Activated T-cell treated with anti-CD3 and anti-CD28 coated beads, Interleukin-2, amount 50 U/mL, for 4 hours (primary cell): ENCODE measurements around the gene NAPEPLD. TPM values are rescaled to one million over a fixed set of nuclear protein-coding genes. Genes with fewer than 3 reads are reported as not detected.
"Not testable (repeated sequence)": the region's sequence is repeated elsewhere in the genome, so short reads cannot be mapped to it uniquely, and the experiment has no call there.

Source experiments
- ATAC-seq, 2 donors: fragments of 200-7000 bp; cut with Tn5 transposase; one replicate each; pipeline ENCODE4 v1.10.0; 2021
- DNase-seq: peaks from one replicate; pipeline ENCODE4 v3.0.0-alpha.2; 2020
- H3K27me3 Mint-ChIP-seq: one replicate; pipeline ENCODE4 v1.8.0; 2021; ENCODE audit warnings: low read depth, mixed read lengths
- H3K36me3 Mint-ChIP-seq: one replicate; pipeline ENCODE4 v1.8.0; 2022; ENCODE audit warnings: mixed read lengths; ENCODE audit not compliant: insufficient read depth
- H3K4me1 Mint-ChIP-seq: one replicate; pipeline ENCODE4 v1.8.0; 2021; ENCODE audit warnings: low read depth, mixed read lengths
- H3K4me3 Mint-ChIP-seq: one replicate; pipeline ENCODE4 v1.8.0; 2021; ENCODE audit warnings: mild to moderate bottlenecking, moderate library complexity, mixed read lengths
- H3K9me3 Mint-ChIP-seq: one replicate; pipeline ENCODE4 v1.8.0; 2021; ENCODE audit warnings: mixed read lengths
- total RNA-seq, 3 donors: library from RNA; stranded (reverse); gene quantifications; one replicate each; pipeline ENCODE4 v1.2.1, GENCODE V29; 2021

NAPEPLD gene
- total RNA-seq, 3 donors from 2014 or later: 4.7 to 8.0 (median 5.5) TPM

DNA sequence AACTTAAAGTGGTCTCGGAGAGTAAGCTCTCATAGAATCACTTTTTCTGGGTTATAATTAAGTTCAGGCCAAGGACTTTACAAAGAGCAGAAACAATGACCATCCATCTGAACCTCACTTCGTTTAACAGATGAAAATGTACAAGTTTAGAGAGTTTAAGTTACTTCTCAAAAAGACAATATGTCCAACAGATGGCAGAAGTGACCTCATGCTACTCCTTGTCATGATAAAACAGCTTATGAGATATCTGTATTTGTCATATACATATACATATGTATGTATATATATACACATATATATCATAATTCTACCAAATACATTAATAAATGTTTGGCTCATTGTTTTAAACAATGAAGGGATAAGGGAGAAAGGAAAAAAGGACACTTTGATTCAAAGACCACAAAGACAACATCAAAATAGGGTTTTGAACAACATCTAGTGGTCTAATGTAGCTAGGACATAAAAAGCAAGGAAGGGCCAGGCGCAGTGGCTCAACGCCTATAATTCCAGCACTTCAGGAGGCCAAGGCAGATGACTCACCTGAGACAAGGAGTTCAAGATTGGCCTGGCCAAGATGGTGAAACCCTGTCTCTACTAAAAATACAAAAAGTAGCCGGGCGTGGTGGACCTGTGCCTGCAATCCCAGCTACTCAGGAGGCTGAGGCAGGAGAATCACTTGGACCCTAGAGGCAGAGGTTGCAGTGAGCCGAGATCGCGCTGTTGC lies 17.8 kb downstream of the NAPEPLD start:
- Mint-ChIP-seq H3K4me3 (no peak overlapping the region), H3K4me1 (peaks cover 12% of the 10 kb centered on the region), H3K9me3 (no peaks in the 10 kb centered on the region), H3K27me3 (no peaks in the 10 kb centered on the region), H3K36me3 (peaks cover 25% of the 10 kb centered on the region)
- no peak for ATAC-seq
- no peak for DNase-seq

DNA sequence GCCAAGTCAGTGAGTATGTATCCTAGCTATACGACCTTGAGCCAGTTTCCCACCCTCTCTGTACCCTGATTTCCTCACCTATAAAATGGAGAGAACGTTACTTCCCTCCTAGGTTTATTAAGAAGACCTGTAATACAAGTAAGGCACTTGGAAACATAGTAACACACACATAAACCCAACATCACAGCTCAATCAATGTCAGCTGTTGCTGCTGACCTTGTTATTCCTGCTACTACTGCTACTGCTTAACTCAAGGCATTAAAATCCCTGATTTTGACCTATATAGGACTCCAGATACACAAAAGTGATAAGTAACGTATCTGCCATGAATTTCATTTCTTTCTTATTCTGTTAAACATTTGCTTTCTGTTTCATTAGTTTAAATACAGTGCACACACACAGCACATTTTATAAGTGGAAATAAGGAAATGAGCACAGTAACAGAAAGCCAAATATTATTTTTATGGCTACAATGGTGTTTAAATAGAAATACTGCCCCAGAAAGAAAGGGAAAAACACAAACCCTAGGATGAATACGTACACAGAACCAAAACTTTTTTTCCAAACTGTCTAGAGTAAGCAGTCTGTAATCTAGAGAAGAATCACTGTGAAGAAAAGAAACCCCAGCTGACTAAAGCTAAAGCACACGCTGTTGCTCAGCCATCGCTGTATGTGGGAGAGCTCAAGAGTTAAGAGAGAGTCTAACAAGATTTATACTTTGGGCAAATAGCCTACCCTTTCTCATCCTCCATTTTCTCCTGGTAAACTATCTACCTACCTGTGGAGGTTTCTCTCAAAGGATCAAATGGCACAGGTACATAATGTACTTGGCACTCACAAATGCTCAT lies 19.0 kb downstream of the NAPEPLD start:
- Mint-ChIP-seq H3K4me3 (no peak overlapping the region), H3K36me3 (peaks cover 27% of the 10 kb centered on the region), H3K9me3 (no peaks in the 10 kb centered on the region), H3K27me3 (no peaks in the 10 kb centered on the region), H3K4me1 (peaks cover 12% of the 10 kb centered on the region)
- ATAC-seq: no peak
- DNase-seq: no peak

DNA sequence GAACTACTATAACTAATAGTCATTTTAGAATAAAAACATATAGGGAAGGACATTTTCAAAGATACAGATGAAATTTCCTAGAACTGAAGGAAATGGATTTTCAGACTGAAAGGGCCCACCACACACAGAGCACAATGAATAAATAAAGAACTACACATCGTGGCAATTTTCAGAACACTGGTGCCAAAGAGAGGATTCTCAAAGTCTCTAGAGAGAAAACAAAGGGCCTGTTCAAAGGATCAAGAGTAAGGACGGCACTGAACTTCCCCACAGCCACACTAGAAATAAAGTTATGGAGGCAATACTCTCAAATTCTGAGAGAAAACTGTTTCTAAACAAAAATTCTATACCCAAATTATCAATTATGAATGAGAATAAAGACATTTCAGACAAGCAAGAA lies 21.9 kb downstream of the NAPEPLD start:
- H3K4me1 Mint-ChIP-seq: peaks cover 5% of the 10 kb centered on the region
- no peak for DNase-seq
- no peak overlapping the region for H3K4me3 Mint-ChIP-seq
- H3K36me3 Mint-ChIP-seq: peaks cover 31% of the 10 kb centered on the region
- ATAC-seq: no peak
- no peaks in the 10 kb centered on the region for H3K27me3 Mint-ChIP-seq
- H3K9me3 Mint-ChIP-seq: no peaks in the 10 kb centered on the region

DNA sequence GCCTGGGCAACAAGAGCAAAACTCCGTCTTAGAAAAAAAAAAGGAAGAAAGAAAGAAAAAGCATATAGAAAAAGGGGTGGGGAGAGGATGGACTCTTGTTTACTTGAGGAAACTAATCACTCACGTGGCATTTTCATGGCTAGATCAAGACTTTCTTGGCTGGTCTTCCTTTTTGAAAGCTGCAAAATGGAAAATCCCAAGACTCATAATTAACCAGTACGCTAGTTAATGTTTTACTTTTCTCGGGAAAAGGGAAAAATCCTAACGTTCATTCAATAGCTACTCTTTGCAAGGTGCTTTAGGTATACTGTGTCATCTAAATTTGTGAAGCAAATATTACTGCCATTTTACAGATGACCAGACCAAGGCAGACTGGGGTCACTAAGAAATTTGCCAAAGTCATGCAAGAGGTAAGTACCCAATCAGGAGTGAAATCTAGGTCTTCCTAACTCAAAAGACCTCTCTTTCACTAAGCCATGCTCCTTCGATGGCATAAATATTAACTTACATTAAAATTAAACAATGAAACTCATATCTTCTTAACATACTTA lies 24.4 kb downstream of the NAPEPLD start:
- no peaks in the 10 kb centered on the region for H3K4me1 Mint-ChIP-seq
- DNase-seq: no peak
- no peak overlapping the region for H3K4me3 Mint-ChIP-seq
- peaks cover 47% of the 10 kb centered on the region for H3K36me3 Mint-ChIP-seq
- no peak for ATAC-seq
- no peaks in the 10 kb centered on the region for H3K9me3 Mint-ChIP-seq
- no peaks in the 10 kb centered on the region for H3K27me3 Mint-ChIP-seq

DNA sequence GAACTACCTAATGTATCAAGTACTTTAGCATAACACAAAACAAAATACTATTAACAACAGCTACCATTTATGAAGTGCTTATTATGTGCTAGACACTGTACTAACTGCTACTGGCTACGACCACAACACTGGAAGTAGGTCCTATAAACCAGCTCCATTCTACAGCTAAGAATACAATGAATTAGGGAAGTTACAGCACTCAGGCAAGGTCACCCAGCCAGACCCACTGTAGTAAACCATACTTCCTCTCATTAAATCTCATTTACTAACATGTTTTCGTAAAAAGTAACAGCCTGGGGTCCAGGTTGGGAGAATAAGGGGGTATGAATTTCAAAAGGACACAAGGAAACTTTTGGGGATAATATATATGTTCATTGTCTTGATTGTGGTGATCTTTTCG lies 25.4 kb downstream of the NAPEPLD start:
- Mint-ChIP-seq H3K27me3 (no peaks in the 10 kb centered on the region), H3K4me3 (no peak overlapping the region), H3K9me3 (no peaks in the 10 kb centered on the region), H3K4me1 (no peaks in the 10 kb centered on the region), H3K36me3 (peaks cover 49% of the 10 kb centered on the region)
- ATAC-seq (no peak), DNase-seq (no peak)

DNA sequence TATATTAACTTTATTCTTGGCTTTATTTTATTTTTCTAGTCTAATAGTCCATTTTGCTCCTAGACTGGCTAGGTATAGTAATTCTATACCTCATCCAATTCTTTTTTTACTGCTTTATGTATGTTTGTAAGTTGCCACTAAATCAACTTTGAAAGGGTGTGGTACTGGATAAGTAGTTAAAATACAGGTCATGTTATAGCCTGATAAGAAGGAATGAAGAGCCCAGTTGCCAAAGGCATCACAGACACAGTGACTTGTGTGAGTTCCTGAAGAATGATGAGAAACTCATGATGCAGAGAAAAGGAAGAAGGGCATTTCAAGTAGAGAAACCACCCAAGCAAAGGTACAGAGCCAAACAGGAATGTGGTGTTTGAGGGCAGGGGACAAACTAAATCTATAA lies 27.3 kb downstream of the NAPEPLD start:
- H3K36me3 Mint-ChIP-seq: peaks cover 34% of the 10 kb centered on the region
- no peak for DNase-seq
- ATAC-seq: no peak
- no peaks in the 10 kb centered on the region for H3K4me1 Mint-ChIP-seq
- H3K27me3 Mint-ChIP-seq: no peaks in the 10 kb centered on the region
- no peak overlapping the region for H3K4me3 Mint-ChIP-seq
- H3K9me3 Mint-ChIP-seq: no peaks in the 10 kb centered on the region

DNA sequence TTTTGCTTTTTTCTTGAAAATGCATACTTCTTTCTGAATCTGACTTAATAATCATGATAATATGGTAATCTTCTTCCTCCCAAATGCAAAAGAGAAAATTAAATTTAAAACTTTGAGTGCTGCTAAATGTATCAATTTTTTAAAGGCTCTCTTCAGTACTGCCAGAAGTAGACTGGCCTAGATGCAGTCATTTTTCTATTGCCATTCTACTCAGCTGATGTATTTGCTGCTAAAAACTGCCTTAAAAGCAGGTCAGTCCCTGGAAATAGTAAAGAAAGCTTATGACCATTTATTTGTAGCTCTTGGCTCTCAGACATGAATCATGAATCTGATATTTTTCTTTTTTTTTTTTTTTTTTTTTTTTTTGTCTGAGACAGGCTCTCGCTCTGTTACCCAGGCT lies 28.5 kb downstream of the NAPEPLD start:
- Mint-ChIP-seq H3K4me3 (no peak overlapping the region), H3K36me3 (peaks cover 30% of the 10 kb centered on the region), H3K4me1 (no peaks in the 10 kb centered on the region), H3K27me3 (no peaks in the 10 kb centered on the region), H3K9me3 (no peaks in the 10 kb centered on the region)
- ATAC-seq: no peak
- no peak for DNase-seq

DNA sequence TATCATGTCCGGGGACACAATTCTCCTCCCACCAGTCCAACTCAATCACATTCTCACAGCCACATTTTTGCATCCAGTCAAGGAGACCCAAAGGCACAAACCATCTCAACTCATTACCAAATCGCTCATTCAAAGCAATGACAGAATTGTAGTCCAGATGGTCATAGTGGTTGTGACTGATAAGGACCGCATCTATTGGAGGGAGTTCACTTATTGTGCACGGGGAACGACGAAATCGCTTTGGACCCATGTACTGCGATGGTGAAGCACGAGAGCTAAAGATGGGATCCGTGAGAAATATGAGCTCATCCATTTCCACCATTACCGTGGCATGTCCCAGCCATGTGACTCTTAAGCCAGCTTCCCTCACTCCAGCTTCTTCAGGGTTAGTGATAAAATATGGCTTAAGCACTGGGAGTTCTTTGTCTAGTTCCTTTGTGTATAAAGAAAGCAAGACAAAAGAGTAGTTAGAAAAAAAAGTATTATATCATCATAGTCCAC lies 29.1 kb downstream of the NAPEPLD start:
- ATAC-seq: no peak
- Mint-ChIP-seq H3K4me1 (no peaks in the 10 kb centered on the region), H3K36me3 (peaks cover 35% of the 10 kb centered on the region), H3K9me3 (no peaks in the 10 kb centered on the region), H3K27me3 (no peaks in the 10 kb centered on the region), H3K4me3 (no peak overlapping the region)
- DNase-seq: no peak

DNA sequence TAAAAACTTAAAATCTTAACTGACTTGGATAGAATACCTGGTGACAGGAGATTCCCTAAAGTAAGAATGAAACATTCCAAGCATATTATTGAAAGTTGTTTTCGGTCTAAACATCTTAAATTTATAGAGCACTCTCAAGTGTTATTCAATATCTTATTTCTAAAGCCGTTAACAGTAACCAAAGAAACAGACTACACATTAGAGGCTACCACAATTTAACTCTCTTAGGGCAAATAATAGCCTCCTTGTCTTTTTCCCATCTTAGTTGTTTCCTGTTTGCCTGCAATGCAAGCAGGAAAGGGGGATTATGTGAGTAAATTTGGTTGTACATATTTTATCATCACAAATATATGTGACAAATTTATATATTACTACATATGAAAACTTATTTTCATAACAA lies 31.4 kb downstream of the NAPEPLD start:
- no peak for ATAC-seq
- Mint-ChIP-seq H3K4me1 (no peaks in the 10 kb centered on the region), H3K27me3 (no peaks in the 10 kb centered on the region), H3K9me3 (no peaks in the 10 kb centered on the region), H3K36me3 (peaks cover 43% of the 10 kb centered on the region), H3K4me3 (no peak overlapping the region)
- no peak for DNase-seq

DNA sequence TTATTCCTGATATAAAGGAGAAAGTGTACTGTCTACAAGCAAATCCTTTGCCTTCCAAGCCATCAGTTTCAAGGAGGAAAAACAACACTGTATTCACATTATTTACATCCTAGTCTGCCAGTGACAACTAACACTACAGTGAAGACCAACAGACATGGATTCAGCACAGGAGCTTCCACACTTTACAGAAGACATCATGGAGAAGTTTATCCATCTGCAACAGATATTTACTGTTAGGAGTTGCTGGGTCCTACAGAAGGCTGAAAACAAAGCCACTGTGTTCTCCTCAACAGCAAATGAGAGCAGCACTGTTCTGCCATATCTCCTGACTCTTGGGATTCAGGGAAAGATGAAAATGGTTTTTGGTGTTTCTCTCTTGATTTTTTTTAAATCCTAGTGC lies 31.9 kb downstream of the NAPEPLD start:
- Mint-ChIP-seq H3K4me1 (no peaks in the 10 kb centered on the region), H3K36me3 (peaks cover 44% of the 10 kb centered on the region), H3K9me3 (no peaks in the 10 kb centered on the region), H3K4me3 (no peak overlapping the region), H3K27me3 (no peaks in the 10 kb centered on the region)
- ATAC-seq: no peak
- DNase-seq: no peak

DNA sequence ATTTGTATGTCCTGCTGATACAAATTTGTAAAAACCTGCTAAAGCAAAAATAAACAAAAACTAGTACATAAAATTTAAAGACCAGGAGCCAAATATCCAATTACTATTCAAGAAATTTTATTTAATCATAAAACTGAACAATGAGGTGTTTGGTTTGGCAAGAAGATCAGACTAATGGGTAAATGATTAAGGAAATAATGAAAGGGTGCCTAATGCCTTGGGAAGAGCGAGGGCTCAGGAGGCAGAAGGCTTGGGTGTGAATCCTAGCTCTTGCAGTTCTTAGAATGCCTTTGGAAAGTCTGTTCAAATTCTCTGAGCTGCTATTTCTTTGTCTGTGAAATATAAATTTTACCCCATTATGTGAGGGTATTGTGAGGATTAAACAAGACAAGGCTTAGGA lies 32.4 kb downstream of the NAPEPLD start:
- no peaks in the 10 kb centered on the region for H3K4me1 Mint-ChIP-seq
- no peak for DNase-seq
- no peaks in the 10 kb centered on the region for H3K9me3 Mint-ChIP-seq
- peaks cover 44% of the 10 kb centered on the region for H3K36me3 Mint-ChIP-seq
- ATAC-seq: no peak
- no peaks in the 10 kb centered on the region for H3K27me3 Mint-ChIP-seq
- H3K4me3 Mint-ChIP-seq: no peak overlapping the region

DNA sequence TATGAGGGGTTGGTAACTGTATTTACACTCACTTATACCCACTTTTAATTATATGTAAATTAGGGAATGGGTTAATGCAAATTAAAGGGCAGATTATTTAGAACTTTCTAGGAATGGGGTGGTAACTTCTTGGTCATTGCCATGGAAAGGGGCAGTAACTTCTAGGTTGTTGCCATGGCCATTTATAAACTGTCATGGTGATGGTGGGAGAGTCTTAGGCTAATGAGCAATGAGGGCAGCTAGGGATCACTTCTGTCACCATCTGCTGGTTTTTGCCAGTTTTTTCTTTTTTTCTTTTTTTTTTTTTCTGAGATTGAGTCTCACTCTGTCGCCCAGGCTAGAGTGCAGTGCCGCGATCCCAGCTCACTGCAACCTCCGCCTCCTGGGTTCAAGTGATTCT lies 33.1 kb downstream of the NAPEPLD start:
- DNase-seq: no peak
- H3K27me3 Mint-ChIP-seq: no peaks in the 10 kb centered on the region
- no peaks in the 10 kb centered on the region for H3K4me1 Mint-ChIP-seq
- H3K9me3 Mint-ChIP-seq: no peaks in the 10 kb centered on the region
- no peak for ATAC-seq
- peaks cover 45% of the 10 kb centered on the region for H3K36me3 Mint-ChIP-seq
- H3K4me3 Mint-ChIP-seq: no peak overlapping the region

DNA sequence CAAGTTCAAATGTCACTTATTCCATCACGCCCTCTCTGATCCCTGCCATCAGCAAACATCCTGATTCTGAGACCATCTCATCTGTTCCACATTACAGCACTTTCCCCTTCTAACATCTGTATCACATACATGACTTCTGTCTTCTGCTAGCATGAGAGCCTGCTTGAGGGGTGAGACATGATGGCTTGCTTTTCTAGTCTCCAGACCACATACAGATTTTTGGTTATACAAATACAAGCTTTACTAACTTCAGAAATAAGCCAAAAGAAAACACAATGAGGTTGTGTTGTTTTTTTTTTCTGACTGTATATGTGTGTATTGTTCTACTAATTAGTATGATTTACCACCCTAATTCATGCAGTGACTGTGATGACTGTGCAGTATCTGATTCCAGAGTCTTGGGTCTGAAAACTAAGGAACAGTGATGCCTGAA lies 34.3 kb downstream of the NAPEPLD start:
- no peak for DNase-seq
- Mint-ChIP-seq H3K27me3 (no peaks in the 10 kb centered on the region), H3K4me1 (peaks cover 1% of the 10 kb centered on the region), H3K9me3 (peaks cover 1% of the 10 kb centered on the region), H3K4me3 (no peak overlapping the region), H3K36me3 (peaks cover 52% of the 10 kb centered on the region)
- ATAC-seq: no peak

DNA sequence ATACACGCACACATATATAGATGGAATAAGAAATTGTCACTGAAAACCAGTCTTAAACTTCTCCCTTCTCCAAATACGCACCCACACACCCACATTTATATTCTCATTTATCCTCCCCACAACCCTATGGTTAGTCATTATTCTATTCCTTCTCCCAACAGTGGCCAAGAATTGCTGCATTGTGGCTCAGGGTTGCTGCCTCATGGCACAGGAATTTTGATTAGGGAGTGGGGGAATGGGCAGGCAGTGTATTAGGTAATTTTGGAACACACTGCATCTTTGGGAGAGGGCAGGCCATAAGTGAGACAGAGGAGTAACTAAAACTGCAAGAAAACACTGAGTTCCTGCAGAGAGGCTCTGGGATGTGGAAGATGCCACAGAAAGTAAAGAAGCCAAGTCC lies 35.7 kb downstream of the NAPEPLD start:
- no peak for DNase-seq
- Mint-ChIP-seq H3K4me3 (no peak overlapping the region), H3K27me3 (no peaks in the 10 kb centered on the region), H3K9me3 (peaks cover 8% of the 10 kb centered on the region), H3K36me3 (peaks cover 63% of the 10 kb centered on the region), H3K4me1 (peaks cover 5% of the 10 kb centered on the region)
- ATAC-seq: no peak

DNA sequence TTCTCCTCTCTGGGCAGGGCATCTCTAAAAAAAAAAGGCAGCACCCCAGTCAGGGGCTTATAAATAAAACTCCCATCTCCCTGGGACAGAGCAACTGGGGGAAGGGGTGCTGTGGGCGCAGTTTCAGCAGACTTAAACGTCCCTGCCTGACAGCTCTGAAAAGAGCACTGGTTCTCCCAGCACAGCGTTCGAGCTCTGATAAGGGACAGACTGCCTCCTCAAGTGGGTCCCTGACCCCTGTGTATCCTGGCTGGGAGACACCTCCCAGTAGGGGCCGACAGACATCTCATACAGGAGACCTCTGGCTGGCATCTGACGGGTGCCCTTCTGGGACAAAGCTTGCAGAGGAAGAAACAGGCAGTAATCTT lies 42.2 kb downstream of the NAPEPLD start:
- Mint-ChIP-seq H3K36me3 (peaks cover 63% of the 10 kb centered on the region), H3K9me3 (peaks cover 12% of the 10 kb centered on the region)
- not testable (repeated sequence) for DNase-seq, ATAC-seq, H3K4me3 Mint-ChIP-seq, H3K4me1 Mint-ChIP-seq, H3K27me3 Mint-ChIP-seq
